ENCODE measurements around the gene LONP1.
"Not testable (repeated sequence)": the region's sequence is repeated elsewhere in the genome, so short reads cannot be mapped to it uniquely, and the experiment has no call there.

Gene LONP1

GRCh38 chr19:5711713-5712161, 8.2 kb downstream of the LONP1 start:
- no peak for DNase-seq

GRCh38 chr19:5711025-5711424, 8.9 kb downstream of the LONP1 start:
- no peak for DNase-seq

- DNase-seq = no peak
These were observed 12.1 kb downstream of the LONP1 start for GRCh38 chr19:5707576-5708575.

GRCh38 chr19:5706876-5707573, 12.9 kb downstream of the LONP1 start:
- no peak for DNase-seq

GRCh38 chr19:5705552-5705951, 14.4 kb downstream of the LONP1 start:
- no peak for DNase-seq

- no peak for DNase-seq
These were observed 15.8 kb downstream of the LONP1 start for GRCh38 chr19:5703819-5704818.

GRCh38 chr19:5702053-5702410, 17.9 kb downstream of the LONP1 start:
- DNase-seq = not testable (repeated sequence)

GRCh38 chr19:5700455-5701092, 19.4 kb downstream of the LONP1 start:
- DNase-seq = no peak

GRCh38 chr19:5698635-5699422, 21.1 kb downstream of the LONP1 start:
- no peak for DNase-seq

- DNase-seq = no peak
These were observed 21.9 kb downstream of the LONP1 start for GRCh38 chr19:5697890-5698634.

GRCh38 chr19:5697022-5697889, 22.7 kb downstream of the LONP1 start:
- no peak for DNase-seq

GRCh38 chr19:5696196-5697021, 23.5 kb downstream of the LONP1 start:
- no peak for DNase-seq

GRCh38 chr19:5695649-5696195, 24.2 kb downstream of the LONP1 start:
- no peak for DNase-seq

GRCh38 chr19:5694956-5695648, 24.8 kb downstream of the LONP1 start:
- DNase-seq = no peak

- DNase-seq = no peak
These were observed 25.6 kb downstream of the LONP1 start for GRCh38 chr19:5694167-5694955.
